ENCODE data around the gene MYL5. TPM values are rescaled to one million over a fixed set of nuclear protein-coding genes. Genes with fewer than 3 reads are reported as not detected.
"Not testable (repeated sequence)": the region's sequence is repeated elsewhere in the genome, so short reads cannot be mapped to it uniquely, and the experiment has no call there.

The MYL5 gene
- total RNA-seq, 1 donor: 9.1 TPM

GRCh38 chr4:726838-727237 is 52.5 kb downstream of the MYL5 start:
- no peak overlapping the region for H3K4me3 ChIP-seq (ENCODE audit: low read depth, low read length)
- no peak for DNase-seq (ENCODE audit: low read depth)
- TF ChIP-seq CTCF (IDR thresholded peaks at IDR 0.05; ENCODE audit: insufficient read depth, low read depth, low read length): no peak

- no peak for TF ChIP-seq CTCF (IDR thresholded peaks at IDR 0.05; ENCODE audit: insufficient read depth, low read depth, low read length)
- no peak overlapping the region for H3K4me3 ChIP-seq (ENCODE audit: low read depth, low read length)
- no peak for DNase-seq (ENCODE audit: low read depth)
These were observed 53.2 kb downstream of the MYL5 start for GRCh38 chr4:727576-727975.

- DNase-seq (ENCODE audit: low read depth): no peak
- no peak for TF ChIP-seq CTCF (IDR thresholded peaks at IDR 0.05; ENCODE audit: insufficient read depth, low read depth, low read length)
- no peak overlapping the region for H3K4me3 ChIP-seq (ENCODE audit: low read depth, low read length)
These were observed 55.3 kb downstream of the MYL5 start for GRCh38 chr4:729336-730315.

GRCh38 chr4:730511-730910 is 56.2 kb downstream of the MYL5 start:
- no peak for DNase-seq (ENCODE audit: low read depth)
- no peak for TF ChIP-seq CTCF (IDR thresholded peaks at IDR 0.05; ENCODE audit: insufficient read depth, low read depth, low read length)
- no peak overlapping the region for H3K4me3 ChIP-seq (ENCODE audit: low read depth, low read length)

GRCh38 chr4:730946-731904 is 56.9 kb downstream of the MYL5 start:
- DNase-seq (ENCODE audit: low read depth); H3K4me3 ChIP-seq (ENCODE audit: low read depth, low read length): not testable (repeated sequence)

Other genes starting within 250 kb of the MYL5 start
- gene ZNF721, start 175.4 kb upstream of the MYL5 start, total RNA-seq: 14.8 and 16.4 TPM in 2 replicates
- gene PIGG, start 175.3 kb upstream of the MYL5 start, total RNA-seq: 39.3 and 47.9 TPM in 2 replicates
- gene TMEM271, start 98.2 kb upstream of the MYL5 start, total RNA-seq: not detected in 2 replicates
- under 0.01 TPM in 1 of 2 replicates, not detected in the other for gene PDE6B, start 49.0 kb upstream of the MYL5 start, total RNA-seq
- 72.5 and 106 TPM in 2 replicates for gene ATP5ME, start 266 bp upstream of the MYL5 start, total RNA-seq
- 3.9 and 7.1 TPM in 2 replicates for gene SLC49A3, start 14.6 kb downstream of the MYL5 start, total RNA-seq
- 36.7 and 40.6 TPM in 2 replicates for gene PCGF3, start 31.3 kb downstream of the MYL5 start, total RNA-seq
- not detected in 2 replicates for gene CPLX1, start 151.6 kb downstream of the MYL5 start, total RNA-seq

Data from fibroblast of villous mesenchyme (primary cell).